HG02610 (cell line): Measurements from ENCODE around the gene AMOT.

ENCODE experiments used
- ATAC-seq: cut with Tn5 transposase; IDR thresholded peaks from one replicate; pipeline ENCODE4 v1.9.1; 2021; ENCODE audit warnings: mild to moderate bottlenecking, moderate library complexity; ENCODE audit not compliant: unreplicated experiment

Gene AMOT

DNA sequence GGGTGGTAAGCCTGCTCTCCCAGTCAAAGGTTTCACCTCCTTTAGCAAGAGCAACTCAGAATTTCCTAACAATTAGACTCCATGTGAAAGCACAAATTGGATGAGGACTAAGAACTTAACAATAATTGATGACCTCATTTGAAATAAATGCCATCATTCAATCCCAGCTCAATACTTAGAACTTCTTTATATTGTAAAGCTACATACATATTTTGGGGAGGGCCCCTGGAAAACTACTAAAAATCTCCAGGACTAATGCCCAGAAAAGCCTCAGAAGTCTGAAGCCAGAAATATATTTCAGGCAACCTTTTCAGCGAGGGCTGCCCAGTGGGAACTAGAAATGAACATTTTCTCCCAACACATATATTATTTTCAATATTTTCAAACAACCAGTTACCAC is 38.1 kb downstream of the AMOT start:
- ATAC-seq = no peak

DNA sequence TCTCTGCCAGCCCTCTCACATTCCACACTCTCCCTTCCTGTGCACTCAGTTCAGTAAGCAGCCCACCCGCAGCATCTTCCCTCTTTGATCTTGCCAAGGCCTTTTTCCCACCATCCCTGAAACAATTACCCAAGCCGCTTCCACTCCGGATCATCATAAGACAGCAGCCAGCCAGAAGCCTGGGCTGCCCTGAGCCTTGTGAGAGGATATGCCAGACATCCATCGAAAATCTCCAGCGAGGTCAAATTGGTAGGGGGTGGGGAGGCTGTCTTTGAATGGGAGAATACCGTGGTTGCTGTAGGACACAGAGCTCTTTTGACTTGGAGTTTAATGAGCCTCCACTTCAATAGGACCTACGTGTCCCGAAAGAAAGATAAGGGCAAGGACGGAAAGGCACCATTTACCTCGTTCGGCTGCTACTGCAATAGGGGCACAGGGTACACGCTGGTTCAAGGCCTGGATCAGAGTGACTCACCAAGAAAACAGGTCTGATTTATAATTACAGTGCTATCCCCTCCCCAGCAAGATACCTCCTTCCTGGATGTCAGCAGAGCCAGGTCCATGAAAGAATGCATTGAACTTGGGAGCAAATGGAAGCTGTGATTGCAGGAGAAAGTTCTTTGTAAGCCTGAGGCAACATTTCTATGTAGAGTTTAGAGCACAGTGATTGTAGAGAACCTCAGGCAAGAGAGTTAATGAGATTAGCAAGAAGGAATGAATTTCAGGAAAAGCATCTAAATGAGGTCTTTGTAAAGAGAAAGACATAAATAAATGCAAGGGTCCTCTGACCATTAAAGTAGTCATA is 39.5 kb downstream of the AMOT start:
- no peak for ATAC-seq

DNA sequence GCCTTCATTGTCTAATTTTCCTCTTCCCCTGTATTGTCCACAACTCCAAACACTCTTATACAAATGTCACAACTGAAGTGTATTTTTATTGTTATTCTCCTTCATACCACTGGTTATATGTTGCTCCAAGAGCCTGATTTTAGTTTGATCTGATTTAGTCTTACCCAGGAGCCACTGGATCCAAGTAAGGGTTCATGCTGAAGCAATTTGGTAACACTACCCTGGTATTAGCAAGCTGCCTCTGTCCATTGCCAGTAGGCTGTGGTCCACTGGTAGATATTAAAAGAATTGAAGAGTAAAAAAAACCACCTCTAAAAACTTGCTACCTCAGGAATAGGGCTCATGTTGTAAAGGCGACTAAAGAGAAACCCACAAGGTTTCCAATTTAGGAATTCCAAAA is 41.2 kb downstream of the AMOT start:
- no peak for ATAC-seq

DNA sequence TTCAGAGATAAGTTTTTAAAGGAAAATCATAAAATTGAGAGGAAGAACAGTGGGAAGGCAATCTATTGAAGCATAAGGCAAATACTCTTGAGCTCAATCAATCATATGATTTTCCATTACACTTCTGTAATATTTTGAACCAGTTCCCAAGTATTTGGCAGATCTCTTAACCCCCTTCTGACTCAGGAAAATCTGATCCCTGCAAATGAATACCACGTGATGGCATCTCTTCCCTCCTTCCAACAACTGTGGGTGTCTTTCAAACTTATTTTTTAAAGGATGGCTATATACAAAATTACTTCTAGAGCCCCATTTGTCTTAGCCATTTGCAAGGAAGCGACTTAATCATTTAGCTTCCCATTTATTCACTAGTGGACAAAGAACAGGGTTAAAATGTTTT is 41.9 kb downstream of the AMOT start:
- no peak for ATAC-seq

DNA sequence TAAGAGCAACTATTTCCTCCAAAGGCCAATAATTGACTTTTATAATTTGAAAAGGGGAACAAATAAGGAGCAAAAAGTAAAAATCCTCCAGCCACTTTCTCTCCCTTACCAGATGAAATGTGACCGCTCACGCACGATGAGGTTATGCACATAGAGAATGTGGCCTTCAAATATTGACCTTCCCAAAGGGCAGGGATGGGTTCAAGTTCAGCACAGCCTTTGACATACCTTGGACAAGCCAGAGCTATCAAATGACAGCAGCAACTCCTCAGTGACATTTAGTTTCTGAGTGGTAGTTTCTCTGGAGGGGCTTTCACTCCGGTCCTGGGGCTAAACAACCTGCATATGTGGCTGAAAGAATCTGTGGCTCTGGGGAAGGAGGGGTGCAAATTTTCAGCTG is 50.7 kb downstream of the AMOT start:
- no peak for ATAC-seq

DNA sequence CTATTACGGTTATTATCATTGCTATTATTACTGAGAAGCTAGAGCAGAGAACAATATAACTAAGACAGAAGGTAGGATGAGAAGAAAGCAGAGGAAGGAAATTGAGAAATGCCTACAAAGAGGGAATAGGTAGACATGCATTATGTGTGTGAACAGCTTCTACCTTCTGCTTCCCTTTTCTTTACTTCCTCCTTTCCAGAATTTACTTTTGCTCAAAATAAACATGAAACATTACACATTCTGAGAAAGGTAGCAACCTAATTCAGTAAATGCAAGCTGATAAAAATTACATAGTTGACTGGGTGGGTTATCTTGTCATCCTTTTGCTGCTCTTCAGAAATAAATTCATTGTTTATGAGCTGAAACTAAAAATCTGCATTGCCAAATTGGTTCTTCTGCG is 54.6 kb downstream of the AMOT start:
- no peak for ATAC-seq

DNA sequence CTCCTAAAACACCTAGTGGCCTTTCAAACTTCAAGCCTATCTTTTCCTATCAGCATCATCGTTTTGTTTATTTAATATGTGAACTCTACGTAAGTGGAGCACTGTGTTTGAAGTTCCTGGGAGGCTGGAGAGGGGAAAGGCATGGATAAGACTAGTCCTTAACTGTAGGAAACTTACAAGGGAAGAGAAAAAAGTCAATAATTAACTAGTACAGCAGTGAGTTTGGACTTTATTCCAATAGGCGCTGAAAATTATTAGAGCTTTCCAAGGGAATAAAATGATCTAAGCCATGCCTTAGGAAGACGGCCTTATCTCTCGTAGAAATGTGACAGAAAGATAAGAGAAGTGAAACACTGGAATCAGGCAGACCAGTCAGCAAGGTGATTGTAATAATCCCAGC is 55.3 kb downstream of the AMOT start:
- no peak for ATAC-seq

DNA sequence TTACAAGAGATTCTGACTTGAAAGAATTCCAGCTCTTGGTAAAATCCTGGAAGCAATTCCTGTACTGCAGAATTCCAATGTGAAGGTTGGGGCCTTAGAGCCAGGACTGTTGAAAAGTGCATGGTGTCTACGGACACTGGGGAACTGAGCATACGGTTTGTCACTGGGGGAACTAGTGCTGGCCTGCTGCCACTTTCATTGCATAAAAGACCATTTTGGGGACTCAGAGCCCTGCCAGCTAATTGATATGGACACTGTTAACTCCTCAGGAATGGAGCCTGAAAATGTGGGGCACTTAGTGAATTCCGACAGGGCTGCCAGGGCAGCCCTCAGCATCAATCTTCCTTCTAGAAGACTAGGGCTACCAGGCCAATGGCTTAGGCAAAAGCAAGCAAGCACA is 55.9 kb downstream of the AMOT start:
- ATAC-seq = no peak

DNA sequence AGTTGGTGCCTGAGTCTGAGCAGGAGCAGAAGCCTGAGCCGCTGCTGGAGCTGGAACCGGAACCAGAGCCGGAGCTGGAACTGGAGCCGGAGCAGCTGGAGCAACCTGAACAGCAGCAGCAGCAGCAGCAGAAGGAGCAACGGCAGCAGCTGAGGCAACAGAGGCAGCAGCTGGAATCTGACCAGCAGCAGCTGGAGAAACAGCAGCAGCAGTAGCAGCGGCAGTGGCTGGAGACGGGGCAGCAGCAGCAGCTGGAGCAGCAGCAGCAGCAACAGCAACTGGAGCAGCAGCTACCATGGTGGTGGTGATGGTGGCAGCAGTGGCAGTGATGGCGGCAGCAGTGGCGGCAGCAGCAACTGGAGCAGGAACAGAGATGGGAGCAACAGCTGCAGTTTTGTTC is 61.5 kb downstream of the AMOT start:
- no peak for ATAC-seq

DNA sequence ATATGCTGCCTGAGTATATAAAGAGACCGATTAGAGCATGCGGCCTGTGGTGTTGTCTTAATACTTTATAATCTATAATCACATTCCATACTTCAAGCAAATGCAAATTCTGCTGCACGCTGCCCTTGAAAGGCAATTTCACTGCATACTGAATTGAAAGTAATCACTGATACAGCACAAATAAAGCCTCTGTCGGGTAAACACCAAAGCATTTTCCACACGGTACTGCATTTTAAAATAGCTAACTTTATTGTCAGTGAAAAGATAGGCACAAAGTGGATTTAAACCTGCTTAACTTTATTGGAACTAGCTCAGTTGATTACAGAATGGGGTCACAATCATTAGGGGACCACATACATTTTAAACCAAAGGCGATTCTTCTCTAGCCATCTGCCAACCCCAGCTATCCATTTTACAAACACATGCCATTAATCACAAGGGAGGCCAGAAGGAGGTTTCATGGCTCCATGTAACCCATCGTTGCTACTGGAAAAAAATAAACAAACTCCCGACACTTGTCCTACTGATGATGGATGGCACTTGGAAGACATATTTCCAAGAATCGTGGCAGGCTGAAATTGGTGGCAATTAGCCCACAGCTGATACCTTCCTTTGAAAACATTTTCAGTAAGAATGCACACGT is 65.9 kb downstream of the AMOT start:
- ATAC-seq = no peak

DNA sequence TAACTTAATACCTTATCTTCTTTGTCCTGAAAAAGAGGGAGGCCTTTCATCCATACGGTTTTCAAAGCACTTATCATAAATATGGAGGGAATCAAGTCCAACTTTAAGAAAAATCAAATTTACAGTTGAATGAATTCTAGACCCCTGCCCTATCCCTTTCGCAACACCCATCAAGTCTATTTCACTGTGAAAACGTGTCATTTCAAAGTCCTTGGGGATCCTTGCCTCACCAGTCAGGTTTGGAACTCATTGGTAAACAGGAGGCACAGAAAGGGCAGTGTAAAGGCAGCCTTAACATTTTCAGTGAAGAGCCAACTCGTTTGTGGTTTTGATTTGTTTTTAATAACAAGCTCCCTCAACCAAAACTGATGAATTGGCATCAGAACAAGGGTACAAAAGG is 66.5 kb downstream of the AMOT start:
- ATAC-seq = no peak

DNA sequence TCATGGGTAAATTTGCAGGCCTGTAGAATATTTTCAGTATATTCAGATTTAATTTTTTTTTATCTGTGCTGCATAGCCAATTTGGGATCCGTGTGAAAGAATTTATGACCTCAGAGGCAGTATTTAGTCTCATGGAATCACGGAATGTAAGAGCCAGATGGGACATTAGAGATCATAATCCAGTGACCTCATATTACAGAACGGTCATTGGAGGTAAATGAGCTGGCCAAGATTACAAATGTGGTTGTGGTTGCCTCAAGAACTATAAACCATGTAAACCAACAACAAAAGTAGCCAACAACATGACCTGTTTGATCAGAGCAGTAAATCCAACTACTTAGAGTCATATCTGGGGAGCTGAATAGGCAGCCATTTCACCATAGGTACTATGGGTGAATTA is 71.6 kb downstream of the AMOT start:
- no peak for ATAC-seq

DNA sequence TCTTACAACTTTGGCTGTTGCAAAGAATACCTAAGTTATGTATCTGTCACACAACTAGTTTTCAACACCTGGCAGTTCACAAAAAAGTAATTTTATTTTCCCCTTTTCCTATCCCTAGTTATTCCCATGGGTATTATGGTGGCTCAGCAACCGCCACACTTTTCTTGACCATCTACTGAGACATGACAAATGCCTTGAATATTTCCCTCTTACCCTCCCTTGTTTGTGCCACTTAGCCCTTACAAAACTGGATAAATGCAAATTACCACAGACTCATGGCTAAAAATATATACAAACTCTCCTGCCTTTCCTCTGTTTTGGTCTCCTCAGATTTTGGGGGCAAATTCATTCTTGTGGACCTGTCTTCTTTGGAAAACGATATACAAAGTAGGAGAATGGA is 72.1 kb downstream of the AMOT start:
- no peak for ATAC-seq

DNA sequence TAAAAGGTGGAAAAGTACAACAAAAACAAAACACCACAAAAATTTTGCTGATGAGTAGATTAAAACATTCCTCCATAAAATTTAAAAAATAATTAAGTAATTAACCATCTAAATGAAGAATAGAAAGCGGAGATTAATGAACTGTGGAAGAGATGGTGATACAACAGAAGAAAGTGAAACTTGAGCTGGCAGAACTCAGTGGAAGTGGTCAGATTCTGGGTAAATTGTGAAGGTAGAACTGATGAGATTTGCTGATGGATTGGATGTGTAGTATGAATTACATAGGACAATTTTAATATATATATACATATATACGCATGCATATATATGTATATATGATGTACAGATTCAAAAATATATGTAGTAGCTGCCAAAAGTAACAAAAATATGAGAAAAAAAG is 73.9 kb downstream of the AMOT start:
- no peak for ATAC-seq

DNA sequence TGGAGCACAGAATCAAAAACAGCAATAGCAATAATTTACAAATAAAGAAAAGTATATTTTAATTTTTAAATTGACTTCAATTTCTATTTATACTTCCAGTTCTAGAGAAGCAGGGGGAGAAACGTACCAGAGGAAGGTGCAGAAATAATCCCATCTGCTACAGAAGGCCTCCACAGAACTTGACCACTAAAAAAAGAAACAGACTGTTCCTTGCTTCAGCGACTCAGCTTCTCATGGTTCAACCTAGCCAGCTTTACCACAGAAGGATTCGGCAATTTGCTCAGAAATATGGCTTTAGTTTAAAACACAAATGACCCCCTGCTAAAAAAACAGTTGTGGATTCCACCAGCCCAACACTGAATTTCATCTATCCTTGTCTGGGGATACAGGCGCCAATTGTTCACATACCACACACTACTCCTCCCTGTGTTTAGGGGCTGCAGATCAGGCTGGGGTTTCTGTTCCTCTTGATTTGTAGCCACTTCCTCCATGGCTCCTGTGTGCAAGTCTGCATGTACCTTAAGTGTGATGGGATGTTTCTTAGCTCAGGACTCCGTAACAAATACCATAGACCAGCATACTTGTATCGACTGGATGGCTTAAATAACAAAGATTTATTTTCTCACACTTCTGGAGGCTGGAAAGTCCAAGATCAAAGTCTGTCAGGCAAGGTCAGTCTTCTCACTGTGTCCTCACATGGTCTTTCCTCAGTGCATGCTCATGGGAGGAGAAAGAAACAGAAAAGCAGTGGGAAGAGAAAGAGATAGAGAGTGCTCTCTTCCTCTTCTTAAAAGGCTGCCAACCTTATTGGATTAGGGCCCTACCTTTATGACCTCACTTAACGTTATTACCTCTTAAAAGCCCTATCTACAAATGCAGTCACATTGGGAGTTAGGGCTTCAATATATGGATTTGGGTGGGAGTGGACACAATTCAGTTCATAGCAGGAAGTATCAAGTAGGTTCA is 79.1 kb downstream of the AMOT start:
- ATAC-seq = peak; percentile 88

DNA sequence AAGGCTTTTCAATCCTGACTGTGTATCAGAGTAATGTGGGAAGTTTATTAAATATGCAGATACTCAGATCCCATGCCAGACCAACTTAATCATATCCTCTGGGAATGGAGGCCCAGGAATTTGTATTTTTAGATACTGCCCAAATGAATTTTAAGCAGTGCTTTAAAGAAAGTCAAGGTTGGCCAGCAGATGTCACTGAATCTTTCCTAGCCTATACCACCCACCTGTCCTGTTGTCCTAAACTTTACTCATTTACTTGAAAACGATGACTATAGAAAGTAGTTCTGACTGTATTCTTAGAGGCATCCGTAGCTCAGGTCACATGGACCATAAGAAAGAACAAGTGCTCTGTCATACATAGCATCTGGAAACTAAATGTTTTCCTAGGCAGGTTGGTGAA is 79.9 kb downstream of the AMOT start:
- ATAC-seq = peak; percentile 68

DNA sequence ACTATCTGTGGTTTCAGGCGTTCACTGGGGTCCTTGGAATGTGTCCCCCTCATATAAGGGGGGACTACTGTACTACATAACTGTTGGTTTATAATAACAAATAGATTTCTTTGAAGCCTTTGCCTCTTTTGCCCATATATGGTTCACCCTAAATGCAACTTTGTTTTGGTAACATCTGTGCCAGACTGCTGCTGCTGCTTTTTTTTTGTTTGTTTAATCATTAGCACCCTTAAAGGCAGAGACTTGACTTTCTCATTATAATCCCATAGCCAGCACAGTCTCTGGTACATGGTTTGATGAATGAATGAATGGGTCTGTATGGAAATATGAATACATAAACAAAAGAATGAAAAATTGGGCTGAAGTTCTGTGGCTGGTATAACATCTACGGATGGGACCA is 80.7 kb downstream of the AMOT start:
- no peak for ATAC-seq

DNA sequence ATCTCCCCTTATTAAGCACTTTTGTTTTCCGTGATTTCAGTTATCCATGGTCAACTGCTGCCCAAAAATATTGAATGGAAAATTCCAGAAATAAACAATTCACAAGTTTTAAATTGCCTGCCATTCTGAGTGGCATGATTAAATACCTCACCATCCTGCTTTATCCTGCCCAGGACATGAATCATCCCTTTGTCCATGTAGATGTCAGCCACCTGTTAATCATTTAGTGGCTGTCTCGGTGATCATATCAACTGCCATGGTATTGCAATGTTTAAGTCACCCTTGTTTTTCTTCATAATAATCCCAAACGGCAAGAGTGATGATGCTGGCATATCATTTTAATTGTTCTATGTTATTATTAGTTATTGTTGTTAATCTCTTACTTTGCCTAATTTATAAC is 81.1 kb downstream of the AMOT start:
- ATAC-seq = no peak

DNA sequence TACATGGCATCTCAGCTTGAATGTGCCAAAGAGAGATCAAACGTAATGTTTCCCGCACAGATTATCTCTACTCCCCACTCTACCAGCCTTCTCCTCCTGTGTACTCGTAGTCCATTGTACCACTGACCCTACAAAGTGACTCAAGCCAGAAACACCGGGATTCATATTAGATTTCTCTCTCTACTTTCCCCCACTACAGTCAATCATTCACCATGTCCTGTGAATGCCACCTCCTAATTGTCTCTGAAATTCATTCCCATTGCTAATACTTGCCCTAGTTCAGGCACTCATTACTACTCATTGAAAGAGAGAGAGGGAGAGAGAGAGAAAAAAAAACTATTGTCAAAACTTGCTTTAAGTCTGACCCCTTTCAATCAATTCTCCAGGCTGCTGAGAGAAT is 82.7 kb downstream of the AMOT start:
- ATAC-seq = no peak

DNA sequence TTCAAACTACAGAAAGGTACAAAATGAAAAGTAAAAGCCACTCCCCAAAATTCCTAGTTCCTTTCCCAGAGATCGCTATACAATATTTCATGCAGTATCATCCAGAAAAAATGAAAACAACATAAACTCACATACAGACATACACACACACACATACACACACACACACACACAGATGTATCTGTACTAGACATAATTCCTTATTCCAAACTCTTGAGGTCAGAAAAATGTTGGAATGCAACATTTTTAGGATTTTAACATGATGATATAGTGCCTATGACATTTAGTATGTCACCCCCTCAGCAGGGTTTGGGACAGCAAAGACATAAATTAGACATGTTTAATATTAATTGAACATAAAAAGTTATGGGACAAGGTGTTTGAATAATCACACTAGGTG is 87.5 kb downstream of the AMOT start:
- no peak for ATAC-seq

DNA sequence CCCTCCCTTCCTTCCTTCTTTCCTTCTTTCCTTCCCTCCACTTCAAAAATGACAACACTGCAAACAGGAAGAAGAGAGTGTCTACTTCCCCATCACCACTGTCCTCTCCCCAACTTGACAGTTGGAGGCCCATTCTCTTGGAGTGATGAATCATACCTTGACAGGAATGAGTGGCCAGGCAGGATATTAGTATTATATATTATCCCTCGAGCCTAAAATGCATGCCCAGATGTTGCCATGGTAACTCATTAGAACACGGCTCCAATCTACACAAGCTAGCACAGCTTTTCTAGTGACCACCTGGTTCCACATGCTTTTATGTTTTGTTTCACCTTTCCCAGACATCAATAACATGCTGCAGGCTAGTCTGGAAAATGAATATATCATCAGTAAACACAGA is 89.6 kb downstream of the AMOT start:
- ATAC-seq = no peak
